Fibroblast of skin of left quadriceps (primary cell): ENCODE measurements around the gene NUP50.

Source experiments
- DNase-seq, 2 experiments: peaks; one replicate each; pipeline ENCODE4 v3.0.0-alpha.2; 2013; ENCODE audit warnings: low read depth in 2 of 2

Gene NUP50, protein sequence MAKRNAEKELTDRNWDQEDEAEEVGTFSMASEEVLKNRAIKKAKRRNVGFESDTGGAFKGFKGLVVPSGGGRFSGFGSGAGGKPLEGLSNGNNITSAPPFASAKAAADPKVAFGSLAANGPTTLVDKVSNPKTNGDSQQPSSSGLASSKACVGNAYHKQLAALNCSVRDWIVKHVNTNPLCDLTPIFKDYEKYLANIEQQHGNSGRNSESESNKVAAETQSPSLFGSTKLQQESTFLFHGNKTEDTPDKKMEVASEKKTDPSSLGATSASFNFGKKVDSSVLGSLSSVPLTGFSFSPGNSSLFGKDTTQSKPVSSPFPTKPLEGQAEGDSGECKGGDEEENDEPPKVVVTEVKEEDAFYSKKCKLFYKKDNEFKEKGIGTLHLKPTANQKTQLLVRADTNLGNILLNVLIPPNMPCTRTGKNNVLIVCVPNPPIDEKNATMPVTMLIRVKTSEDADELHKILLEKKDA

DNA sequence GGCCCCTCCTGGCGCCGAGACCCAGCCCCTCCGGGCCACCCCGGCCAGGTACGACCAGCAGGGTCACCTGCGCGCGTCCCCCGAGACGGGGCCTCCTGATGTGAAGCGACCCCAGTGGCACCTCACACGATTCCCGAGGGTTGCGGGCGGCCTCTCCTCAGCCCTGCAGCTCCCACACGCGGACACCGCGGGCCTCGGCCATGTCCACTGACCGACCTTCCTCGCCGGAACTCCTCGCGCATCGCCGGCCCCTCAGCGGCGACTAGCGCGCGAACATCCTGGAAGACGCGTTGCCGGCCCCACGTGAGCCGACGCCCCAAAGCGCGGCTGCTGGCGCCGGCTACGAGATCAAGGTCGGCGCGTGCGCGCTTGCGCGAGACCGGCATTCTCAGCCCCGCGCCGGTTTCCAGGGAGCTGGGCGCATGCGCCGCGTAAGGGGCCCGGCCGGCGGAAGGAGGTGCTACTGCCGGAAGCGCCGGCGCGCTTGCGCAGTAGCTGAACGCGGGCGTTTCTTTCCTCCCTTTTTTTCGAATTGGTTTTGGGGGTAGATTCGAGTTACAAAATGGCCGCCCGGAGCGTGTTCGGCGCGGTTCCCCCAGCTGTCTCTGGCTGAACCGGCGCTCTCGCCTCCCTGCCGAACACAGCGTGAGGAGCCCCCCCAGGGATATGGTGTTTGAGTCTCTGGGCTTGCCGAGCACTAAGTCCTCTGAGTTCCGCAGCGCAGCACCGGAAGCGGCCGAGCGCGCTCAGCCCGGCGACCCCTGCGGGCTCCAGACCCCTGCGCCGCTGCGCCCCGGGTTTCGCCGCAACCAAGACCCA lies at the start of gene NUP50:
Gene NUP50, plus strand, starts transcription at position 475 of the 819 bp plus-strand sequence. CDS start 4,253 bp downstream, outside the sequence.
- DNase-seq: peak; percentile 90 to 91

DNA sequence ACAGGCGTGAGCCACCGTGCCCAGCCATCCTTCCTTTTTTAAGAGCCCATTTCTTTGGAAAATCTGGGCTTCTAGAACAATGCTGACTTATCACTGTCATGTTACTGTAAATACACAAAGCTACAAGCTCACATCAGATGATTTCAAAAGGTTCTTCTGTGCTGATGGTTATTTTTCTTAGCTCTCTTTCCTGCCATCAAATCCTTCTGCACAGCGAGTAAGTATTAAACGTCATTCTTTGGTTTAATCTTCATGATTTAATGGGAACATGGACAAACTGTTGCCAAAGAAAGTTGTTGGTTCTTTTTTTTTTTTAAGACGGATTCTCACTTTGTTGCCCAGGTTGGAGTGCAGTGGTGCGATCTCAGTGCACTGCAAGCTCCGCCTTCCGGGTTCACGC lies 43.3 kb upstream of the NUP50 start:
- DNase-seq: no peak

DNA sequence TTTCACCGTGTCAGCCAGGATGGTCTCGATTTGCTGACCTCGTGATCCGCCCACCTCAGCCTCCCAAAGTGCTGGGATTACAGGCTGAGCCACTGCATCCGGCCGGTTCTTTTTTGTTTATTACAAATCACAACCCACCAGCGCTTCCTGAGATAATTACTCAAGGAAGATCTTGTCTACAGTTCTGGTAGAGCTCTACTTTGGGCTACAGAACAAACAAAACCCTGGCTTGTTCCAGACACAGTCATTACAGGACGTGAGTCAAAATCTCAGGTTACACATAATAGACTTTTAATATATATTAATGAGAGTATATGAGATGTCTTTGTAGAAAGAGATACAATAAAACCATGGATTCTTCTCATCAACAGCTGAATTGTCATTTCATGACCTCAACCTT lies 42.8 kb upstream of the NUP50 start:
- DNase-seq: no peak

DNA sequence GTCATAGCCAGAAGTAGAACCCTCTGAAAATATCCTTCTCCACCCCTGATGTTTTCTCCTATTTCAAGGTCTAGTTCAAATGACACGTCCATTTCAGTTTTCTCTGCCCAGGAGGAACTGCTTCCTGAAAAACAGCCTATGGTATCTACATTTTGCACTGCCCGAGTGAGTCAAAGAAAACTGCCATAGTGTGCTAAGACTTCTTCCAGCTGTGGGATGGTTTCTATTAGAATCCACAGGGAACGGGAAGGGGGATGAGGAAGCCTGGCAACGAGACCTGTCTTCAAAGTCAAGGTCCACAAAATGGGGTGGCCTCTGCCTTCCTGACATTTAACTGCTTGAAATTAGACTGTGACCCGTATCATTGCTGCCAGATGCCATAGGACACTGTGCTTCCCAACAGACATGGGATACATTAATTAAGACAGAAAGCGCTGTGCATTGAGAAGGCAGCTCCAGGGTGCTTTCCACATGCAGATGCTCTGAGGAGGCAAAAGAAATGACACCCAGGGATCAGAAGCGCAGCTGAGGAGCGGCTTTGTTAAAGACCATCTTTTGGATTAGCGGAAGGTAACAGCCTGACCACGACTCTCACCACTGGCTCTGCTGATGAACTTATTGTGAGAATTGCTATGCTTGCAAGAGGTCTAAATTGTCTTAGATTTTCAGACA lies 39.4 kb upstream of the NUP50 start:
- no peak for DNase-seq

DNA sequence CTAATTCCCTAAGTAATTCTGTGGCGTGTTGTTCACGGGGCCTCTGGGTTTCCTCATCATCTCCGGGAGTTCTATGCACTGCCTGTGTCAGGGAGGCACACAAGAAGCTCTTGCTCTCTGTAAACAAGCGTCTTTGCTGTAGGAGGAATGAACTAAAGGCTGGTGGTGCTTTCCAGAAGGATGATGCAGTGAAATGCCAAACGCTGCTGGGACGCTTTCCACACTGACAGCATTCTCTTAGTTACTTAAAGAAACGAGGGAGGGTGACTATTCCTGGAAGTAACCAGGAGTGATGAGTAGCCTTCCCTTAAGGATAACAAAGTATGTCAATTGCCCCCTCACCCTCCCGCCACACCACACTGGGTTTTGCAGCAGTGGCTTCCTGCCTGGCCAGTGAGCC lies 38.5 kb upstream of the NUP50 start:
- peak; percentile 11 to 16 for DNase-seq

DNA sequence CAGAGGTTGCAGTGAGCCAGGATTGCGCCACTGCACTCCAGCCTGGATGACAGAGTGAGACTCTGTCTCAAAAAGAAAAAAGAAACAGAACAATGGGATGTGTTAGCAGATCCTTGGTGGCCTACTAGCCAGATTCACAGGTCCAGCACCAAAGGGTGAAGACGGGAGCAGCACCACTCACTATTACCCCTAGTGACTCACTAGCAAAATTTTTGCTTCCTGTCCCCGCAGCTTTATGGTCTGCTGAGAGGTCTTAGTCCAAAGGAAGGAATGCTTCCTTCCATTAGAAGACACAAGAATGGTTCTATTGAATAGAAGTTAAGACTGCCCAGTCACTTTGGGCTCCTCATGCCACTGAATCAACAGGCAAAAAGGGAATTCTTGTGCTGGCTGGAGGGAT lies 35.9 kb upstream of the NUP50 start:
- DNase-seq: no peak

DNA sequence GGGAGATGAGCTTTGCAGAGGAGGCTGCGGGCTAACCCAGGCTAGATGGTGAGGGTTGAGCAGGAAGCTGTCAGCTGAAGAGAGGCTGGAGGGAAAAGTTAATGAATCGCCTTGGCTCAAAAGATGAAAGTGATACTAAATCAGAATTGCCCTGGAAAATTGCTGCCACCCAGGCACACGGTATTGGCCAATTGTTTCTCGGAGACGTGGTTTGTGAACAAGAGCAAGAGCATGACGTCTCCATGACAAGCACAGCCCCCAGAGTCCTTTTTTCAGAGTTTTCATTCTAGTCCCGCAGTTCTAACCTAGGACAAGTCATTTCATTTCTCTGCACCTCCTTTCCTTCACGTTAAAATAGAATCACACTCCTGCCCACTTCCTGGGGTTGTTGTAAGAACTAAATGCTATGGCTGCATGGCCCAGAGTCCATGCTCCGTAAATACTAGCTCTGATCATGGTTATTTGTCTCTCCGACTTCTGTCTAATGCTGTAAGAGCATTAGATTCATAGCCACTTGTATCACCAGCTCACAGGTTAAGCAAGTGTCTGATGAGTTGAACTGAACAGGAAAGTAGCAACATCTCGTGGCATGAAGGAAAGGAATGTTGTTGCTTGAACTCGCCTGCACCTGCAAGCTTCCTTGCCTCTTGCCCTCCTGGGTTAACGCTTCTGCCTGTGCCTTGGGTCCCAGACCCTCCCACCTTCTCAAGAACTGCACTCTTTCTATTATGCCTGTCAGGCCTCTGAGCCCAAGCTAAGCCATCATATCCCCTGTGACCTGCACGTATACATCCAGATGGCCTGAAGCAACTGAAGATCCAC lies 33.8 kb upstream of the NUP50 start:
- no peak for DNase-seq

DNA sequence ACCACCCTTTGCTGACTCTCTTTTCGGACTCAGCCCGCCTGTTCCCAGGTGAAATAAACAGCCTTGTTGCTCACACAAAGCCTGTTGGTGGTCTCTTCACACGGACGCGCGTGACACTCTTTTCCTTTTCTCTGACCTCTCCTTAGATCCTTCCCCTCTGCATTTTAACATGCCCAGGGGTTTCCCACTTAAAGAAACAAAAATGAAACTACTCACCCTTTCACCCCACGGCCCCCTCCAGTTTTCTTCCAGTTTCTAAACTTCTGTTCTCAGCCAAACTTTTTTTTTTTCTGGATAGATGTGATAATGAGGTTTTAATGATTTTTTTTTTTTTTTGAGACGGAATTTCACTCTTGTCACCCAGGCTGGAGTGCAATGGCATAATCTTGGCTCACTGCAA lies 32.8 kb upstream of the NUP50 start:
- no peak for DNase-seq

DNA sequence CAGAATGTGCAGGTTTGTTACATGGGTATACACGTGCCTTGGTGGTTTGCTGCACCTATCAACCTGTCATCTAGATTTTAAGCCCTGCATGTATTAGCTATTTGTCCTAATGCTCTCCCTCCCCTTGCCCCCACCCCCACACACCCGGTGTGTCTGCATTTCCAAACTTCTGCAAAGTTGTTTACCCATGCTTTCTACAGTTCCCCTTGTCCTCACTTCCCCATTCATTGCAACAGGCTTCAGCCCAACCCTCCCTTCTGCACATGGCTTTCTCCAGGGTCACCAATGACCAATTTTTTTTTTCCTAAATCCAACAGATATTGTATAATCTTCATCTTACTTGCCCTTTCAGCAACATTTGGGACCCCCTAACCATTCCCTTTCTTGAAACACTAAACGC lies 32.0 kb upstream of the NUP50 start:
- DNase-seq: no peak

DNA sequence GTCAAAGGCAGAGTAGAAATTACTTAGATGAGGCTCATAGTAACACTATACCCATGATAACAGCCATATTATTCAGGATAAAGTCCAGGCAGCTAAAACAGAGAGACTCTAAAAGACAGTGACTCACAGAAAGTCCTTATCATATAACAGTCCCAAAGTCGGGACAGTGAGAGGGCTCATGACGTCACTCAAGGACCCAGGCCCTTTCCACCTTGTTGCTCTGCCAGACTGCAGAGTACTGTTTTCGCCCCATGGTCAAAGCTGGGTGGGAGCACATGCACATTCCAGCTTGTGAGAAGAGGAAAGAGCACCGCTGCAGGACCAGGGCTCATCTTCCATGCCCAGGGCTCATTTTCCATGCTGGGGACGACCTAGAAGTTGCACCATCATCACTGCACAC lies 29.4 kb upstream of the NUP50 start:
- DNase-seq: no peak

DNA sequence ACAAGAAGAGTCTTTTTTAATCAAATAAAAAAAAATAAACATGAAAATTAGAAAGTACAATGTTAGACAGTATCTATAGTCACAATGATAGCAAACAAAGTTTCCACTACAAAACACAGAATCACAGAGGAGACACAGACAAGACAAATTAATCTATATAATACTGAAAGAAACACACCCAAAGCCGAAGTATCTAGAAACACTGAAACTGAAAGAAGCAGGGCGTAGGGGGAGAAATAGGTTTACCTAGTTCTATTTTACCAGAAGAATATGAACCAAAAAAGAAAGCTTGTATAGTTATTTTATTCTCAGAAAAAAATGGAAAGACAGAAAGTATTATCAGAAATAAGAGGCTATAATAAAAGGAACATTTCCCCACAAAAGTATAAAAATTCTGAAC lies 27.1 kb upstream of the NUP50 start:
- no peak for DNase-seq

DNA sequence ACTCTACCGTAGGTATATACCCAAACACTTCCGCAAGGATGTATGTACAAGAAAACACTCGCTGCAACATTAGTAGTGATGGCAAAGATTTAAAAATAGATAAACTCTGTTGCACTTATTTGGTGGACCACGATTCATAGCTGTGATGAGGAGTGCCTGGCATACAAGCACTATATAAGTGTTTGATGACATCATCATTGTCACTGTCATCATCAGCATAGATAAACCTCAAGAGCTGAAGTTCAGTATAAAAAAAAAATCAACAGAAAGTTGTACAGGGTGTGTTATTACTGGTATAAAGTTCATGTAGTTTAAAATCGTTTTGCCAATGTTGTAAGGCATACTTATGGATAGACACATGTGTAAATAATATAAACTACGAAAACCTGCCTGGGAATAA lies 24.0 kb upstream of the NUP50 start:
- DNase-seq: no peak

DNA sequence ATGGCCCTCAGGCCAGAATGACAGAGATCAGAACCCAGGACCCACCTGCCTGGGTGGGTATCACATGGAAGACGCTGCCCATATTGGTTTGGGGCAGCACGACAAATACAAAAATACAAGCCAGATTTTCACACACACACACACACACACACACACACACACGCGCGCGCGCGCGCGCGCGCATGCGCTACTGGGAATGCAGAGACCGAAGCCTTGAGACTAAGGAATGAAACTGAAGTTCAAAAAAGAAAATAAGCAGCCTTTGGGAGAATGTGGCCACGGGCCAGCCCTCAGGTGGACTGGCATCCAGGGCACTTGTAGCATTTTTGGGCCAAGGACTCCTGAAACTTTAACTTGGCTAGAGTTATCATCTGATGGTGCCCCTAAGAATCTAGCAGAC lies 21.3 kb upstream of the NUP50 start:
- no peak for DNase-seq

DNA sequence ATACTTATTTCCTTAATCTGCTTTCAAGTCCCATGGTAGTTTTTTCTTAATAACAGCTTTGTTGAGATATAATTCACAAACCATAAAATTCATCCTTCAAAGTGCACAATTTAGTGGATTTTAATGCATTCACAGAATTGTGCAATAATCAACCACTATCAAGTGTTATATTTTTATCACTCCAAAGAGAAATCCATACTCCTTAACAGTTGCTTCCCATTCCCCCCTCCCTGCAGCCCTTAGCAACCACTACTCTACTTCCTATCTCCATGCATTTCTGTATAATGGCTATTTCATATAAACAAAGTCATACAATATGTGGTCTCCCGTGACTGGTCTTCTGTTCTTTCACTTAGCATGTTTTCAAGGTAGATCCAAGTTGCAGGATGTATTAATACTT lies 18.8 kb upstream of the NUP50 start:
- no peak for DNase-seq

DNA sequence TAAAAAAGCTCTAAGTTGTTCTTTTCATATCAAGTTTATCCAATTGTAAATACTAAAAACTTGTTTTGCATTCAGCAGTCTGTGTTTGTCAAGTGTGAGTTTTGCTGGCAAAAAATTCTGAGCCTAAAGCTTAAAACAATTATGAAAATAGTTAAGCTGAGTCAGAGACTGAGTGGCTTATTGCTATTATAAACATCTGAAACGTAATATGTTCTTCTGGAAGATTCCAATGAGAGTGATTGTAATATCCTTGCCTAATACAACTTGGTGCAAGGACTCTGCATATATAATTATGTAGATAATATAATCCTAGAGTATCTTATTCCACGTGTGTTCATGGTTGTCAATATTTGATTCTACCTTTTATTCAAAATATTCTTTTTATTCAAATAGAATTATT lies 14.1 kb upstream of the NUP50 start:
- no peak for DNase-seq

DNA sequence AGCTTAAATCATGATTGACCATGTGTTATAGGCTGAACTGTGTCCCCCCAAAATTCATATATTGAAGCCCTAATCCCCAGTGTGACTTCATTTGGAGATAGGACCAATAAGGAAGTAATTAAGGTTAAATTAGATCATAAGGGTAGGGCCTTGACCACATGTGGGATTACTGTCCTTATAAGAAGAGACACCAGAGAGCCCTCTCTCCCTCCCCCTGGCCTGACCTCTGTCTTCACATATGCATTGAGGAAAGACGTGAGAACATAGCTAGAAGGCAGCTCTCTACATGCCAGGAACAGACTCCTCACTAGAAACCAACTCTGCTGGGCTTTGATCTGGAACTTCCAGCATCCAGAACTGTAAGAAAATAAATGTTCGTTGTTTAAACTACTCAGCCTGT lies 13.6 kb upstream of the NUP50 start:
- no peak for DNase-seq

DNA sequence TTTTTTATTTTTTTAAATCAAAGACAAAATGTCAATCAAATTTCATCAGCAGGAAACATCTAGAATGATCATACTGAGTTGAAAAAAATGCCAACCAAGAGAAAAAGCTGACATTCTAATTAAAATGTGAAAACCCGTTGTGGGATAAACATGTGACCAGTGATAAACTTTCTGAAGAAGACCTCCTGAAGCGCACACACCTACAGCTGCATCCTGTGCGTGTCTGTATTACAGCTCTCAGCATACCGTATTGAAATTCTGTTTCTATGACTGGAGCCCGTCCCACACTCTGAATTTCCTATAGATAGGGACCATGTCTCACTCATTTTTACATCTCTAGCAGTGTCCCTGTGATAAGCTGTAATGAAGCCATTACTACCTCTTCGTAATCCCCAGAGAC lies 12.2 kb upstream of the NUP50 start:
- no peak for DNase-seq

DNA sequence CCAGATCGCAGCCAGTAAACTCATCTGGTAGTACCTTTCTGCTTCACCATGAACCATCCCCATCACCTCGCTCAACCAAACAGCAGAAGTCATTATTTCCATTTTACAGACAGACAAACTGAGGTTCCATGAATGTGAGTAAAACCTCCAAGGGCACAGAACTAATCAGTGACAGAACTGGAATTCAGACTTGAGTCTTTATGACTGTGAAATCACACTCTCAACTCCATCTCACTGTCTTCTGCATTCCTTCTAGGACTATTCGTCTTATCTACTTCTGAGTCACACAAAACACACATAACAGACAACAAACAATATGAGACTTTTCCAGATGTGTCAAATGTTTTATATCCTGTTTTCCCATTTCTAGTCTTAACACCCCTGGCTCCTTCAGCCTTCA lies 9.3 kb upstream of the NUP50 start:
- peak; percentile 13 to 15 for DNase-seq

DNA sequence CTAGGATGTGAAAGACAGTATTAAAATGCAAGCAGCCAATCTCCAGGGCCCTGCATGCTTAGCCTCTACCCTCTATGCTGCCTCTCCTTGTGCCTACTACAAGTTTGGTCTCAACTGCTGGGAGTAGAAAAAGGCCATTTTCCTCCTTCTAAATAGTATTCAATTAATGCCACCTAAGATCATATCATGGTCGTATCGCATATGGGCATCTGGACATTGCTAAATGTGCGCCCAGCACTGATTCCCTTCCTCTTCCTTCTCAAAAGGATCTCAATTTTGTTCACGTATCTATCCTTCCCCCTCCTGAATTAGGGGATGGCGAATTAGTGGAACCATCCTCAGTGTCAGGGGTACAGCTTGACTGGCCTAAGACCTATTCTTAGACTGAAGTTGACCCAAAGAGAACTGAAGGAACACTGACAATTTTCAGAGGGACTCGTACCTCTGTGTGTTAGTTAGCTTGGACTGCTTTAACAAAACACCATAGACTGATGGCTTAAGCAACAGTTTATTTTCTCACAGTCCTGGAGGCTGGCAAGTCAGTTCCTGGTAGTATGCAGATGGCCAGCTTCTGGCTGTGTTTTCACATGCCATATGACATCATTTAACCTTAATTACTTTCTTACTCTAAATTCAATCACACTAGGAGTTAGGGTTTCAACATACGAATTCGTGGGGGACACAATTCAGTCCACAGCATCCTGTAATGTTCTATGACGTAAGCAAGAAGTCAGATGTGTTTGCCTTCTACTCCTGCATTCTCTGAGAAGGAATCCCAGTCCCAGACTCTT lies 8.5 kb upstream of the NUP50 start:
- peak; percentile 20 to 21 for DNase-seq

DNA sequence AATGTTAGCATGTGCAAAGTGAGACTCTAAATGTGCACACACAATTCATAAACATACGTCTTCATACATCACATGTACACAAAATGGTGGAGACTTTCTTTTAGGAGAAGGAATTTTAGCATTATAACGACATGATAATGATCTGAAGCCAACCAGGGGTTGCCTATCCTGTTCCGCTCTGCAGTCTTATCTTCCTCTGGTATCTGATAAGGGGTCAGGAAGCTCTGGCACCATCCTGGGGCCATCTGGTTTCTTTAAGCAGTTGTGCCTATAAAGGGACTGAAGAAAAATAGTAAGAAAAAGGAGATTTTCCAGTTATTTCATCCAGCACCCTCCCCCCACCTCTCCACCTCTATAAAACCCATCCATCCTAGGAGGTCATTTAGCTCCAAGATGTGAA lies 5.8 kb upstream of the NUP50 start:
- no peak for DNase-seq
